ENCODE results near the gene BRWD1.

DNA sequence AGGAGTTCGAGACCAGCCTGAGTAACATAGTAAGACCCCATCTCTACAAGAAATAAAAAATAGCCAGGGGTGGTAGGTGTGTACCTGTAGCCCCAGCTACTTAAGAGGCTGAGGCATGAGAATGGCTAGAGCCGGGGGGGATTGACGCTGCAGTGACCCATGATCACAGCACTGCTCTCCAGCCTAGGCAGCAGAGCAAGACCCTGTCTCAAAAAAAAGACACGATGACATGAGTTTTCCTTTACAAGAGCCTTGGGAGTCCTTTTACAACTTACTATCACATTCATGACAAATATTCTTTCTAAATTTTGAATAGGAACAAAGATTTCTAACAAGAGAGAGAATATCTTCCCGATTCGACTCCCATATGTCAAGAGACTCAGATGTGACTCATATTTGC, 3.3 kb upstream of the BRWD1 start:
- no peak for TF ChIP-seq CTCF (IDR thresholded peaks at IDR 0.05)
- TF ChIP-seq POLR2AphosphoS5 (IDR thresholded peaks at IDR 0.05), result no peak
- TF ChIP-seq POLR2A (IDR thresholded peaks at IDR 0.05), result no peak
